OCI-LY3 (cell line): ENCODE results near the gene PIEZO1.

Source experiments
- H2AFZ ChIP-seq: fragments of 200-600, 300-600 bp; shearing (Covaris generic); 2 replicates; pipeline ENCODE4 v1.6.0; 2014; ENCODE audit warnings: antibody characterized with exemption, low read depth, low read length
- H3K27ac ChIP-seq: fragments of 200-600, 300-600 bp; sonication (generic); 2 replicates; pipeline ENCODE4 v1.5.1; 2014; ENCODE audit warnings: mild to moderate bottlenecking, low read length, moderate library complexity, mixed read lengths
- H3K27me3 ChIP-seq: fragments of 200-600, 300-600 bp; sonication (generic); 2 replicates; pipeline ENCODE4 v1.6.1; 2014; ENCODE audit warnings: low read depth, low read length, mixed read lengths
- H3K36me3 ChIP-seq: fragments of 200-600, 300-600 bp; sonication (generic); replicated peaks from 2 replicates; pipeline ENCODE3; 2014; ENCODE audit warnings: low read depth, low read length, mixed read lengths
- H3K4me1 ChIP-seq: fragments of 300-600, 200-600 bp; sonication (generic); 2 replicates; pipeline ENCODE4 v1.6.1; 2014; ENCODE audit warnings: low read length, mixed read lengths
- H3K4me2 ChIP-seq: fragments of 200-600, 300-600 bp; sonication (generic); 2 replicates; pipeline ENCODE4 v1.6.1; 2014; ENCODE audit warnings: low read length, mixed read lengths
- H3K4me3 ChIP-seq: fragments of 300-600, 200-600 bp; sonication (generic); 2 replicates; pipeline ENCODE4 v1.5.1; 2014; ENCODE audit warnings: antibody characterized with exemption, mild to moderate bottlenecking, low read length, moderate library complexity
- H3K79me2 ChIP-seq: fragments of 300-600, 200-600 bp; shearing (Covaris generic); 2 replicates; pipeline ENCODE4 v1.6.1; 2014; ENCODE audit warnings: mild to moderate bottlenecking, low read length, mixed read lengths
- H3K9ac ChIP-seq: fragments of 300-600, 200-600 bp; shearing (Covaris generic); 2 replicates; pipeline ENCODE4 v1.6.0; 2014; ENCODE audit warnings: mild to moderate bottlenecking, low read length, moderate library complexity
- H3K9me3 ChIP-seq: fragments of 200-600, 300-600 bp; shearing (Covaris generic); 2 replicates; pipeline ENCODE4 v1.6.1; 2014; ENCODE audit warnings: low read length, mixed read lengths; ENCODE audit not compliant: insufficient read depth
- H4K20me1 ChIP-seq: fragments of 200-600, 300-600 bp; sonication (generic); 2 replicates; pipeline ENCODE4 v1.6.1; 2016; ENCODE audit warnings: low read length, mixed read lengths; ENCODE audit not compliant: insufficient read depth
- EZH2phosphoT487 ChIP-seq: fragments of 200-600 bp; shearing (Covaris generic); IDR thresholded peaks from 2 replicates; pipeline ENCODE4 v1.6.1; 2018; ENCODE audit warnings: antibody characterized with exemption, mixed run types, low read depth
- TF ChIP-seq, protein P1 (sequence below): fragments of 200-600, 300-600 bp; sonication (generic); IDR thresholded peaks from 2 replicates; pipeline ENCODE4 v1.5.1; 2014; ENCODE audit warnings: antibody characterized with exemption, low read length, low read depth

PIEZO1 gene

DNA sequence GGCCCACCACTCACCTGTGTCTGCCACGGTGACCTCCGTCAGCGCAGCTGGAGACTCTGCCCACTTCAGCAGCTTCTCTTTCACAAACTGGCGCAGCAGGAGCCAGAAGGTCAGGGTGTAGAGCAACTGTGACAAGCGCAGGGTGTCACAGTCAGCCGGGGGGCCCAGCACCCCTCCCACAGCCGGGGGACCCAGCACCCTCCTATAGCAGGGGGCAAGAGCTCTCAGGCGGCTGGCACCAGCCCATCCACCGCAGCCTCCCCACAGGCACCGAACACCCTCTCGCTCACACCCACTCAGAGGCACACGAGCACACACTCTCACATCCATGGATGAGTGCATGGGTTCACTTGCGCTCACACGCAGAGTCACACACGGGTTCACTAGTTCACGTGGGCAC lies 49.9 kb downstream of the PIEZO1 start:
- H3K9ac ChIP-seq = no peak overlapping the region
- no peak overlapping the region for H3K27ac ChIP-seq
- H3K79me2 ChIP-seq = no peaks in the 10 kb centered on the region
- no peaks in the 10 kb centered on the region for H3K9me3 ChIP-seq
- H3K4me2 ChIP-seq = no peak overlapping the region
- TF ChIP-seq EZH2phosphoT487 = no peak
- TF ChIP-seq, protein P1, sequence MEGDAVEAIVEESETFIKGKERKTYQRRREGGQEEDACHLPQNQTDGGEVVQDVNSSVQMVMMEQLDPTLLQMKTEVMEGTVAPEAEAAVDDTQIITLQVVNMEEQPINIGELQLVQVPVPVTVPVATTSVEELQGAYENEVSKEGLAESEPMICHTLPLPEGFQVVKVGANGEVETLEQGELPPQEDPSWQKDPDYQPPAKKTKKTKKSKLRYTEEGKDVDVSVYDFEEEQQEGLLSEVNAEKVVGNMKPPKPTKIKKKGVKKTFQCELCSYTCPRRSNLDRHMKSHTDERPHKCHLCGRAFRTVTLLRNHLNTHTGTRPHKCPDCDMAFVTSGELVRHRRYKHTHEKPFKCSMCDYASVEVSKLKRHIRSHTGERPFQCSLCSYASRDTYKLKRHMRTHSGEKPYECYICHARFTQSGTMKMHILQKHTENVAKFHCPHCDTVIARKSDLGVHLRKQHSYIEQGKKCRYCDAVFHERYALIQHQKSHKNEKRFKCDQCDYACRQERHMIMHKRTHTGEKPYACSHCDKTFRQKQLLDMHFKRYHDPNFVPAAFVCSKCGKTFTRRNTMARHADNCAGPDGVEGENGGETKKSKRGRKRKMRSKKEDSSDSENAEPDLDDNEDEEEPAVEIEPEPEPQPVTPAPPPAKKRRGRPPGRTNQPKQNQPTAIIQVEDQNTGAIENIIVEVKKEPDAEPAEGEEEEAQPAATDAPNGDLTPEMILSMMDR = no peak
- no peaks in the 10 kb centered on the region for H3K27me3 ChIP-seq
- no peak overlapping the region for H3K4me3 ChIP-seq
- H2AFZ ChIP-seq = no peak overlapping the region
- peaks cover 3% of the 10 kb centered on the region for H3K36me3 ChIP-seq
- peaks cover 8% of the 10 kb centered on the region for H3K4me1 ChIP-seq
- peaks cover 17% of the 10 kb centered on the region; the same call in 1 of the 2 replicates for H4K20me1 ChIP-seq

DNA sequence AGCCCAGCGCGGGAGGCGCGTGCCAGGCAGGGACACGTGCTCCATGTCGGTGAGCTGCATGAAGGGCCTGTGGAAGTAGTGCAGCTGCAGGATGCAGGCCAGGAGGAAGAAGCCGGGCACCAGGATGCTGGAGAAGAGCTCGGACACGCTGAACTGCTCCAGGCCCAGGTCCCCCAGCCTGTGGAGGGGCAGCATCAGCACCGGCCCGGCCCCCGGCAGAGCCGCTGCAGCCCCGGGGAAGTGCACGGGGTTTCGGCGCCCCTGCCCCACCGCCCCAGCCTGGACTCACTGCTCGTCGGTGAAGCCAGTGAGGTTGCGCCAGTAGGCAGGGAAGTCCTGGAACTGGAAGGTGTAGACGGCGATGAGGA lies 50.7 kb downstream of the PIEZO1 start:
- Histone ChIP-seq H3K4me1 (peaks cover 8% of the 10 kb centered on the region), H3K36me3 (peaks cover 3% of the 10 kb centered on the region), H3K27me3 (no peaks in the 10 kb centered on the region), H3K27ac (no peak overlapping the region), H3K79me2 (no peaks in the 10 kb centered on the region), H3K9me3 (no peaks in the 10 kb centered on the region), H2AFZ (no peak overlapping the region), H4K20me1 (peaks cover 17% of the 10 kb centered on the region; the same call in 1 of the 2 replicates), H3K4me3 (no peak overlapping the region), H3K4me2 (no peak overlapping the region), H3K9ac (no peak overlapping the region)
- no peak for TF ChIP-seq EZH2phosphoT487
- TF ChIP-seq, protein P1 = no peak

DNA sequence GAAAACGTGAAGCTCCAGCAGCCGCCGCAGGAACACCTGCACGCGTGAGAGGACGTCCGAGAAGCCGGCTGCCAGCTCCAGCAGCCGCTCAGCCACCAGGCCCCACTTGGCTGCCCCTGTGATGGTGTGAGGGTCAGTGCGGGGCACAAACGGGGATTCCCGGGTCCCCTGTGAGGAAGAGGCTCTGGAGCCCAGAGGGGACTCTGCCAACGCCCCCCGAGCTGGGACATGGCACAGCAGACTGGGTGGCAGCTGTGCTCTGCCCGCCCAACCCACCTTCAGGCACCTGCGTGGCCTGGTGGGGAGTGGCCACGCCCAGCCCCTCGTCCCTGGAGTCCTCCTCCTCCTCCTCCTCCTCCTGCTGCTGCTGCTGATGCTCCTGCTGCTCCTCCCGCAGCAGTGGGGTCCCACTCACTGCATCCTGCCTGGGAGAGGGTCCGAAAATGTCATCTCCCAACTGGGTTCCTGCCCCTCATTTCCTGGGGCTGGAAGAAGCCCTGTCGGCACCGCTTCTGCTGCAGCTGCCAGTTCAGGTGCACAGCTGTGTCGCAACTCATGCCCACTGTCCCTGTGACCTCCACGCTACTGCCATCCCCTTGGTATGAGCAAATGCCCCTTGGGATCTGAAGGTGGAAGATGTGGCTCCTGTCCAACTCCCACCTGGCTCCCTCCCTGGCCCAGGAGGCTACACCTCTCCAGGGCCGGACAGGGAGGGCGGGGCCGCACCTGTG lies 51.2 kb downstream of the PIEZO1 start:
- peaks cover 8% of the 10 kb centered on the region for H3K4me1 ChIP-seq
- no peaks in the 10 kb centered on the region for H3K9me3 ChIP-seq
- H3K27me3 ChIP-seq = no peaks in the 10 kb centered on the region
- H3K36me3 ChIP-seq = peaks cover 3% of the 10 kb centered on the region
- H3K9ac ChIP-seq = no peak overlapping the region
- no peak overlapping the region for H3K4me2 ChIP-seq
- no peaks in the 10 kb centered on the region for H3K79me2 ChIP-seq
- H4K20me1 ChIP-seq = peaks cover 17% of the 10 kb centered on the region; the same call in 1 of the 2 replicates
- no peak overlapping the region for H3K27ac ChIP-seq
- no peak overlapping the region for H3K4me3 ChIP-seq
- no peak overlapping the region for H2AFZ ChIP-seq
- TF ChIP-seq EZH2phosphoT487 = no peak
- TF ChIP-seq, protein P1 = no peak

DNA sequence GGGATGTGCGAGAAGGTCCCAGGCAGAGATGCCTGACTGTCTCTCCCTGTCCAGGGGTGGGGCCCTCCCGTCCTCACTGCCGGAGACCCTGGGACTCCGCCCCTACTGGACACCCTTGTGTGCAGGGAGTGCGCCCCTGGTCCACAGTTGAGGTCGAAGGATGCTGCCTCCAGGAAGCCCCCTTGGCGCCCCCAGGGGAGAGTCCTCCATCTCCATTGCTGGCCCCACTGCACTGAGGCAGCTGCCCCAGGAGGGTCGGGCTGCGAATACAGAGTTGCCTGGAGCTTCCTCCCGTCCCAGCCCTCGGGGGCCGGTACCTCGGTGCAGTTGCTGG lies 52.1 kb downstream of the PIEZO1 start:
- Histone ChIP-seq H3K36me3 (peaks cover 3% of the 10 kb centered on the region), H4K20me1 (peaks cover 17% of the 10 kb centered on the region; the same call in 1 of the 2 replicates), H3K4me2 (no peak overlapping the region), H3K9ac (no peak overlapping the region), H3K9me3 (no peaks in the 10 kb centered on the region), H3K27me3 (no peaks in the 10 kb centered on the region), H3K4me3 (no peak overlapping the region), H3K4me1 (peaks cover 8% of the 10 kb centered on the region), H2AFZ (no peak overlapping the region), H3K79me2 (no peaks in the 10 kb centered on the region), H3K27ac (no peak overlapping the region)
- no peak for TF ChIP-seq EZH2phosphoT487
- TF ChIP-seq, protein P1 = no peak
